GM12878 (cell line): Measurements from ENCODE around the gene SPSB3. TPM values are rescaled to one million over a fixed set of nuclear protein-coding genes. Genes with fewer than 3 reads are reported as not detected.
A peak's percentile ranks its signal among the peaks of the same experiment; 100 is the strongest.

ENCODE experiments used
- ATAC-seq: fragments of 200-7000 bp; cut with Tn5 transposase; 3 replicates; pipeline ENCODE4 v1.9.1; 2020; ENCODE audit warnings: mild to moderate bottlenecking, moderate library complexity
- BruUV-seq: library from RNA; stranded (reverse); fragments of 400-500 nt; replicated peaks from 2 replicates; lab custom pipeline; 2021; lab: Mats Ljungman, UMichigan
- CTCF ChIA-PET: fragments of 300-600 bp; sonication (Branson Sonifier 250); formaldehyde crosslinking; extraction: SDS; loops from one replicate; lab custom pipeline; 2021; ENCODE audit warnings: inconsistent platforms; lab: Yijun Ruan, JAX
- POLR2A ChIA-PET: fragments of 350-600 bp; formaldehyde crosslinking; extraction: SDS; loops from one replicate; lab custom pipeline; 2021; ENCODE audit warnings: inconsistent platforms; lab: Charles Lee
- RAD21 ChIA-PET: fragments of 300-600 bp; sonication (Branson Sonifier 250); formaldehyde crosslinking; loops from one replicate; lab custom pipeline; 2023; ENCODE audit warnings: antibody characterized with exemption; ENCODE audit not compliant: unreplicated experiment; lab: Charles Lee
- SMC1A ChIA-PET: fragments of 300-600 bp; sonication (Branson Sonifier 250); formaldehyde crosslinking; loops from one replicate; lab custom pipeline; 2023; ENCODE audit not compliant: unreplicated experiment, uncharacterized antibody; lab: Charles Lee
- DNase-seq: peaks from one replicate; pipeline ENCODE4 v3.0.0-alpha.2; 2011; ENCODE audit warnings: low read depth, low spot score
- FAIRE-seq: peaks from 3 replicates; lab custom pipeline; 2011; peaks lifted over from hg19 to GRCh38; lab: Jason Lieb, UNC
- H2AFZ ChIP-seq: 2 replicates; pipeline ENCODE4 v1.6.0; 2011; ENCODE audit warnings: low read depth, low read length, control low read depth; ENCODE audit not compliant: control insufficient read depth
- H3K27ac ChIP-seq: 2 replicates; pipeline ENCODE4 v1.5.1; 2011; ENCODE audit warnings: control low read depth; ENCODE audit not compliant: control insufficient read depth, insufficient read depth
- H3K27me3 ChIP-seq, 2 experiments: replicated peaks in 1 of 2; 2 replicates each; pipeline versions ENCODE4 v1.6.0 to v1.6.1; 2011; ENCODE audit warnings: low read length in 1 of 2; ENCODE audit not compliant: control insufficient read depth in 2 of 2, insufficient read depth in 2 of 2
- H3K36me3 ChIP-seq, 2 experiments: 2 replicates each; pipeline ENCODE4 v1.5.1; 2011; ENCODE audit warnings: low read length in 1 of 2; ENCODE audit not compliant: control insufficient read depth in 2 of 2, insufficient read depth in 2 of 2
- H3K4me1 ChIP-seq: 2 replicates; pipeline ENCODE4 v1.6.1; 2011; ENCODE audit warnings: mild to moderate bottlenecking, low read length, moderate library complexity, mixed read lengths; ENCODE audit not compliant: control insufficient read depth, insufficient read depth
- H3K4me2 ChIP-seq: 2 replicates; pipeline ENCODE4 v1.6.0; 2011; ENCODE audit warnings: control low read depth; ENCODE audit not compliant: control insufficient read depth, insufficient read depth
- H3K4me3 ChIP-seq: fragments of 200-600 bp; sonication (generic); 2 replicates; pipeline ENCODE4 v1.5.1; 2016
- H3K79me2 ChIP-seq: 2 replicates; pipeline ENCODE4 v1.6.0; 2011; ENCODE audit warnings: low read length; ENCODE audit not compliant: control insufficient read depth, insufficient read depth
- H3K9ac ChIP-seq: 2 replicates; pipeline ENCODE4 v1.8.0; 2011; ENCODE audit warnings: low read length, control low read depth, mixed read lengths; ENCODE audit not compliant: control insufficient read depth, insufficient read depth
- H3K9me3 ChIP-seq: replicated peaks from 3 replicates; pipeline ENCODE4 v1.5.1; 2011; ENCODE audit warnings: mild to moderate bottlenecking, low read length; ENCODE audit not compliant: control insufficient read depth, insufficient read depth
- H4K20me1 ChIP-seq: 2 replicates; pipeline ENCODE4 v1.6.0; 2011; ENCODE audit not compliant: control insufficient read depth, insufficient read depth
- BCL11A ChIP-seq: IDR thresholded peaks from 2 replicates; pipeline ENCODE4 v1.6.1; 2011; ENCODE audit warnings: low read depth, low read length
- CHD1 ChIP-seq: IDR thresholded peaks from 2 replicates; pipeline ENCODE4 v1.6.1; 2012; ENCODE audit warnings: low read depth, low read length, improper control_type of control experiment
- FOXM1 ChIP-seq: IDR thresholded peaks from 2 replicates; pipeline ENCODE4 v1.6.1; 2012; ENCODE audit warnings: low read depth, mild to moderate bottlenecking, inconsistent platforms, low read length, moderate library complexity
- IKZF1 ChIP-seq: fragments of 450-650 bp; conservative IDR thresholded peaks from 2 replicates; pipeline ENCODE4 v1.6.1; 2017; ENCODE audit warnings: antibody characterized with exemption, mild to moderate bottlenecking
- MEF2A ChIP-seq: IDR thresholded peaks from 2 replicates; pipeline ENCODE4 v1.6.1; 2011; ENCODE audit warnings: low read depth, mild to moderate bottlenecking, low read length, moderate library complexity; ENCODE audit not compliant: insufficient read depth
- POLR2A ChIP-seq: IDR thresholded peaks from 2 replicates; pipeline ENCODE4 v1.6.1; 2011; ENCODE audit warnings: low read depth, mild to moderate bottlenecking, low read length
- PRDM15 ChIP-seq: fragments of 450-650 bp; formaldehyde crosslinking; IDR thresholded peaks from 2 replicates; pipeline ENCODE4 v1.4.0; 2020; ENCODE audit warnings: mild to moderate bottlenecking, moderate library complexity
- STAT3 ChIP-seq: IDR thresholded peaks from 2 replicates; pipeline ENCODE4 v1.6.1; 2011; ENCODE audit warnings: low read depth, low read length, improper control_type of control experiment
- WGBS: methylation state at CpG from one replicate; pipeline ENCODE4 v1.1.6; 2016; ENCODE audit warnings: low lambda C conversion rate; ENCODE audit not compliant: insufficient replicate concordance, insufficient coverage; ENCODE audit errors: missing lambda C conversion rate; 5-methylcytosine and 5-hydroxymethylcytosine counted together
- in situ Hi-C: fragments of 300-500 bp; cut with MboI; formaldehyde crosslinking; loops from 9 replicates; pipeline ENCODE4 v1.14.3; 2018; ENCODE audit warnings: mixed read lengths
- intact Hi-C: fragments of 100-400 bp; cut with micrococcal nuclease; formaldehyde crosslinking; loops from one replicate; pipeline ENCODE4 v1.14.2; 2022; ENCODE audit not compliant: unreplicated experiment
- polyA plus RNA-seq, 11 experiments: library from polyadenylated mRNA; depleted of rRNA in 4 of 11; unstranded in 6 of 11; stranded (reverse) in 5 of 11; fragments of >200 nt; fragmentation: Nextera tagmentation in 4 of 11; fragmentation: Illumina TruSeq in 1 of 11; extraction: Ambion mirVana in 4 of 11; extraction: Trizol in 1 of 11; gene quantifications; 1 replicate in 1 of 11; 2 replicates in 10 of 11; pipeline versions ENCODE4 v1.2.1 to v1.2.3, GENCODE V29; 2011 to 2016; ENCODE audit warnings: inconsistent platforms in 2 of 11, missing spikeins in 2 of 11, low read depth in 1 of 11
- total RNA-seq, 4 experiments: library from RNA; depleted of rRNA in 3 of 4; stranded (reverse); fragments of >200 nt in 3 of 4; fragmentation: Illumina TruSeq in 1 of 4; extraction: Trizol in 1 of 4; gene quantifications; 2 replicates each; pipeline versions ENCODE4 v1.2.1 to v1.2.3, GENCODE V29; 2013 to 2021

Gene SPSB3
- total and polyA plus RNA-seq, 10 of the 15 experiments (the other 5 are each of a cell fraction or from before 2014, with no cell fraction given) = 0.31 to 26.9 (median 14.0) TPM

- no TSS peak for BruUV-seq
- POLR2A ChIA-PET = no interaction called here
- Histone ChIP-seq H3K79me2 (peaks cover 35% of the 10 kb centered on the region), H3K4me3 (no peak overlapping the region), H2AFZ (no peak overlapping the region), H3K4me2 (no peak overlapping the region), H3K36me3 (peaks cover 2 to 8% of the 10 kb centered on the region in 2 experiments; a peak in 3 of 4 replicates), H3K27me3 (no peaks in the 10 kb centered on the region), H3K9ac (no peak overlapping the region), H3K27ac (no peak overlapping the region), H3K9me3 (no peaks in the 10 kb centered on the region), H4K20me1 (no peaks in the 10 kb centered on the region), H3K4me1 (peaks cover 12% of the 10 kb centered on the region)
- CTCF ChIA-PET = no interaction called here
- no peak for TF ChIP-seq FOXM1
- peak; percentile 51 for TF ChIP-seq POLR2A
- no peak for ATAC-seq
- SMC1A ChIA-PET = no interaction called here
- in situ Hi-C loops (no loop called here), intact Hi-C loops (no loop called here)
- WGBS = 81% methylated on average over 27 of the region's 28 CpGs
- no peak for FAIRE-seq
- no peak for DNase-seq
- RAD21 ChIA-PET = no interaction called here
Measured at GRCh38 chr16:1775846-1776671, 6.3 kb downstream of the SPSB3 start.

GRCh38 chr16:1775006-1775845 lies 7.1 kb downstream of the SPSB3 start:
- Histone ChIP-seq H3K79me2 (peaks cover 42% of the 10 kb centered on the region), H3K4me3 (0 out of 2 replicates have a peak overlapping the region, but pooled peaks have one; percentile 100), H2AFZ (no peak overlapping the region), H3K27ac (no peak overlapping the region), H3K9me3 (no peaks in the 10 kb centered on the region), H3K4me2 (peak overlapping the region; percentile 94; the same call in 1 of the 2 replicates), H3K36me3 (peaks cover 0 to 8% of the 10 kb centered on the region in 2 experiments; a peak in 2 of 4 replicates), H4K20me1 (no peaks in the 10 kb centered on the region), H3K9ac (no peak overlapping the region), H3K4me1 (peaks cover 14% of the 10 kb centered on the region), H3K27me3 (no peaks in the 10 kb centered on the region)
- ChIA-PET CTCF (interaction anchor here (1.2 kb wide), 1 partner anchor 166 kb away, joined by 3 read pairs; no protein-coding TSS in a partner anchor), POLR2A (interaction anchor here (5.8 kb wide), 1 partner anchor 7 kb away, joined by 39 read pairs; the partner anchor contains the start of genes NUBP2 and SPSB3), RAD21 (no interaction called here), SMC1A (no interaction called here)
- TF ChIP-seq MEF2A (no peak), IKZF1 (no peak), STAT3 (no peak), BCL11A (no peak), PRDM15 (CRISPR knock-in tag) (no peak), CHD1 (no peak)
- in situ Hi-C loops (no loop called here), intact Hi-C loops (no loop called here)
- FAIRE-seq (no peak), ATAC-seq (no peak), DNase-seq (no peak)
- WGBS = 87% methylated on average over 26 of the region's 30 CpGs
- TSS peak; percentile 8 for BruUV-seq
